ENCODE measurements around the gene EFHC1. TPM values are rescaled to one million over a fixed set of nuclear protein-coding genes. Genes with fewer than 3 reads are reported as not detected.

Gene EFHC1
- polyA plus RNA-seq, 2 donors, result 8.4 to 14.4 TPM

GRCh38 chr6:52529311-52529710 is 109.2 kb downstream of the EFHC1 start:
- 90 to 92% methylated on average over 8 of the region's 8 CpGs for WGBS, 2 donors
- Histone ChIP-seq H3K9me3 (ENCODE audit: control insufficient read depth in 2 of 2, insufficient read depth in 1 of 2, low read depth in 1 of 2, low read length in 1 of 2) (no peaks in the 10 kb centered on the region), H3K27ac (ENCODE audit: low read depth in 2 of 2, low read length in 1 of 2) (no peak overlapping the region), H3K4me1 (ENCODE audit: control insufficient read depth in 2 of 2, insufficient read depth in 2 of 2, low read length in 1 of 2) (no peaks in the 10 kb centered on the region), H3K36me3 (ENCODE audit: control insufficient read depth in 2 of 2, insufficient read depth in 2 of 2, low read length in 1 of 2) (peaks cover 0 to 2% of the 10 kb centered on the region in 2 donors), H3K4me3 (ENCODE audit: low read depth in 1 of 2, low read length in 2 of 2) (no peak overlapping the region), H3K27me3 (ENCODE audit: control insufficient read depth in 1 of 2, insufficient read depth in 2 of 2, low read length in 2 of 2) (no peaks in the 10 kb centered on the region)

GRCh38 chr6:52530351-52530750 is 110.2 kb downstream of the EFHC1 start:
- Histone ChIP-seq H3K4me3 (ENCODE audit: low read depth in 1 of 2, low read length in 2 of 2) (no peak overlapping the region), H3K27ac (ENCODE audit: low read depth in 2 of 2, low read length in 1 of 2) (no peak overlapping the region), H3K36me3 (ENCODE audit: control insufficient read depth in 2 of 2, insufficient read depth in 2 of 2, low read length in 1 of 2) (peaks cover 2 to 3% of the 10 kb centered on the region in 2 donors), H3K9me3 (ENCODE audit: control insufficient read depth in 2 of 2, insufficient read depth in 1 of 2, low read depth in 1 of 2, low read length in 1 of 2) (no peaks in the 10 kb centered on the region), H3K4me1 (ENCODE audit: control insufficient read depth in 2 of 2, insufficient read depth in 2 of 2, low read length in 1 of 2) (no peaks in the 10 kb centered on the region), H3K27me3 (ENCODE audit: control insufficient read depth in 1 of 2, insufficient read depth in 2 of 2, low read length in 2 of 2) (no peaks in the 10 kb centered on the region)
- WGBS, 2 donors, result 93 to 95% methylated on average over 10 of the region's 10 CpGs

GRCh38 chr6:52531396-52531795 is 111.3 kb downstream of the EFHC1 start:
- WGBS, 2 donors, result 93 to 94% methylated on average over 4 of the region's 4 CpGs
- no peak overlapping the region for H3K27ac ChIP-seq (ENCODE audit: low read depth in 2 of 2, low read length in 1 of 2)
- H3K27me3 ChIP-seq (ENCODE audit: control insufficient read depth in 1 of 2, insufficient read depth in 2 of 2, low read length in 2 of 2), result no peaks in the 10 kb centered on the region
- no peaks in the 10 kb centered on the region for H3K9me3 ChIP-seq (ENCODE audit: control insufficient read depth in 2 of 2, insufficient read depth in 1 of 2, low read depth in 1 of 2, low read length in 1 of 2)
- H3K36me3 ChIP-seq (ENCODE audit: control insufficient read depth in 2 of 2, insufficient read depth in 2 of 2, low read length in 1 of 2), result peaks cover 2 to 3% of the 10 kb centered on the region in 2 donors
- no peak overlapping the region for H3K4me3 ChIP-seq (ENCODE audit: low read depth in 1 of 2, low read length in 2 of 2)
- H3K4me1 ChIP-seq (ENCODE audit: control insufficient read depth in 2 of 2, insufficient read depth in 2 of 2, low read length in 1 of 2), result no peaks in the 10 kb centered on the region

- no peak overlapping the region for H3K27ac ChIP-seq (ENCODE audit: low read depth in 2 of 2, low read length in 1 of 2)
- no peak overlapping the region for H3K4me3 ChIP-seq (ENCODE audit: low read depth in 1 of 2, low read length in 2 of 2)
- H3K9me3 ChIP-seq (ENCODE audit: control insufficient read depth in 2 of 2, insufficient read depth in 1 of 2, low read depth in 1 of 2, low read length in 1 of 2), result no peaks in the 10 kb centered on the region
- WGBS, 2 donors, result 93 to 100% methylated on average over 1 of the region's 1 CpG
- H3K36me3 ChIP-seq (ENCODE audit: control insufficient read depth in 2 of 2, insufficient read depth in 2 of 2, low read length in 1 of 2), result peaks cover 2 to 3% of the 10 kb centered on the region in 2 donors
- peaks cover 0 to 3% of the 10 kb centered on the region in 2 donors for H3K4me1 ChIP-seq (ENCODE audit: control insufficient read depth in 2 of 2, insufficient read depth in 2 of 2, low read length in 1 of 2)
- no peaks in the 10 kb centered on the region for H3K27me3 ChIP-seq (ENCODE audit: control insufficient read depth in 1 of 2, insufficient read depth in 2 of 2, low read length in 2 of 2)
These were observed 111.7 kb downstream of the EFHC1 start for GRCh38 chr6:52531834-52532233.

GRCh38 chr6:52532457-52532856 is 112.3 kb downstream of the EFHC1 start:
- H3K4me1 ChIP-seq (ENCODE audit: control insufficient read depth in 2 of 2, insufficient read depth in 2 of 2, low read length in 1 of 2), result peaks cover 0 to 8% of the 10 kb centered on the region in 2 donors
- H3K36me3 ChIP-seq (ENCODE audit: control insufficient read depth in 2 of 2, insufficient read depth in 2 of 2, low read length in 1 of 2), result peaks cover 2 to 3% of the 10 kb centered on the region in 2 donors
- no peak overlapping the region for H3K27ac ChIP-seq (ENCODE audit: low read depth in 2 of 2, low read length in 1 of 2)
- no peak overlapping the region for H3K4me3 ChIP-seq (ENCODE audit: low read depth in 1 of 2, low read length in 2 of 2)
- no peaks in the 10 kb centered on the region for H3K27me3 ChIP-seq (ENCODE audit: control insufficient read depth in 1 of 2, insufficient read depth in 2 of 2, low read length in 2 of 2)
- H3K9me3 ChIP-seq (ENCODE audit: control insufficient read depth in 2 of 2, insufficient read depth in 1 of 2, low read depth in 1 of 2, low read length in 1 of 2), result no peaks in the 10 kb centered on the region
- 86 to 92% methylated on average over 2 of the region's 2 CpGs for WGBS, 2 donors

DNA sequence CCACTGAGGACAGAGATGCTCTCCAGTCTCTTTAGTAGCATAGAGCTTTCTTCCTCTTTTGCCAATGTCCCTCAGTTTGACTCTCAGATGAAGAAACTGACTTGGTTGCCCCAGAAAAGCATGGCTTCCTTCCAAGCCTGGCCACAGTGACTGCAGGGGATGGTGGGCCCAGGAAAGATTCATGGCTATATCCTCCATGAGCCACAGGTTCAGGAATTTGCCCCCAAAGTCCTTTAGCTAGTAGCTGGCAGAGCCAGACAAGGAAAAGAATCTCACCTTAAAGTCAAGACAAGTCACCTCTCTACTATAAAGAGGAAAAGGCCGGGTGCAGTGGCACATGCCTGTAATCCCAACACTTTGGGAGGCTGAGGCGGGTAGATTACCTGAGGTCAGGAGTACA is 113.3 kb downstream of the EFHC1 start:
- Histone ChIP-seq H3K36me3 (ENCODE audit: control insufficient read depth in 2 of 2, insufficient read depth in 2 of 2, low read length in 1 of 2) (peaks cover 2 to 3% of the 10 kb centered on the region in 2 donors), H3K27ac (ENCODE audit: low read depth in 2 of 2, low read length in 1 of 2) (no peak overlapping the region), H3K27me3 (ENCODE audit: control insufficient read depth in 1 of 2, insufficient read depth in 2 of 2, low read length in 2 of 2) (no peaks in the 10 kb centered on the region), H3K4me1 (ENCODE audit: control insufficient read depth in 2 of 2, insufficient read depth in 2 of 2, low read length in 1 of 2) (peaks cover 3 to 17% of the 10 kb centered on the region in 2 donors), H3K9me3 (ENCODE audit: control insufficient read depth in 2 of 2, insufficient read depth in 1 of 2, low read depth in 1 of 2, low read length in 1 of 2) (no peaks in the 10 kb centered on the region), H3K4me3 (ENCODE audit: low read depth in 1 of 2, low read length in 2 of 2) (no peak overlapping the region)
- 89 to 98% methylated on average over 2 of the region's 2 CpGs for WGBS, 2 donors

GRCh38 chr6:52534363-52534762 is 114.2 kb downstream of the EFHC1 start:
- H3K27ac ChIP-seq (ENCODE audit: low read depth in 2 of 2, low read length in 1 of 2), result no peak overlapping the region
- no peaks in the 10 kb centered on the region for H3K27me3 ChIP-seq (ENCODE audit: control insufficient read depth in 1 of 2, insufficient read depth in 2 of 2, low read length in 2 of 2)
- peaks cover under 1 to 3% of the 10 kb centered on the region in 2 donors for H3K36me3 ChIP-seq (ENCODE audit: control insufficient read depth in 2 of 2, insufficient read depth in 2 of 2, low read length in 1 of 2)
- H3K4me1 ChIP-seq (ENCODE audit: control insufficient read depth in 2 of 2, insufficient read depth in 2 of 2, low read length in 1 of 2), result peaks cover 3 to 17% of the 10 kb centered on the region in 2 donors
- 98 to 99% methylated on average over 5 of the region's 5 CpGs for WGBS, 2 donors
- no peaks in the 10 kb centered on the region for H3K9me3 ChIP-seq (ENCODE audit: control insufficient read depth in 2 of 2, insufficient read depth in 1 of 2, low read depth in 1 of 2, low read length in 1 of 2)
- no peak overlapping the region for H3K4me3 ChIP-seq (ENCODE audit: low read depth in 1 of 2, low read length in 2 of 2)

GRCh38 chr6:52534966-52535390 is 114.8 kb downstream of the EFHC1 start:
- WGBS, 2 donors, result 77 to 79% methylated on average over 3 of the region's 3 CpGs
- H3K9me3 ChIP-seq (ENCODE audit: control insufficient read depth in 2 of 2, insufficient read depth in 1 of 2, low read depth in 1 of 2, low read length in 1 of 2), result no peaks in the 10 kb centered on the region
- H3K27me3 ChIP-seq (ENCODE audit: control insufficient read depth in 1 of 2, insufficient read depth in 2 of 2, low read length in 2 of 2), result no peaks in the 10 kb centered on the region
- no peak overlapping the region for H3K4me3 ChIP-seq (ENCODE audit: low read depth in 1 of 2, low read length in 2 of 2)
- H3K36me3 ChIP-seq (ENCODE audit: control insufficient read depth in 2 of 2, insufficient read depth in 2 of 2, low read length in 1 of 2), result peaks cover 0 to 3% of the 10 kb centered on the region in 2 donors
- H3K27ac ChIP-seq (ENCODE audit: low read depth in 2 of 2, low read length in 1 of 2), result no peak overlapping the region
- peaks cover 3 to 17% of the 10 kb centered on the region in 2 donors for H3K4me1 ChIP-seq (ENCODE audit: control insufficient read depth in 2 of 2, insufficient read depth in 2 of 2, low read length in 1 of 2)

- WGBS, 2 donors, result 81 to 82% methylated on average over 5 of the region's 5 CpGs
- Histone ChIP-seq H3K27ac (ENCODE audit: low read depth in 2 of 2, low read length in 1 of 2) (no peak overlapping the region), H3K36me3 (ENCODE audit: control insufficient read depth in 2 of 2, insufficient read depth in 2 of 2, low read length in 1 of 2) (peaks cover 0 to 3% of the 10 kb centered on the region in 2 donors), H3K4me3 (ENCODE audit: low read depth in 1 of 2, low read length in 2 of 2) (no peak overlapping the region), H3K4me1 (ENCODE audit: control insufficient read depth in 2 of 2, insufficient read depth in 2 of 2, low read length in 1 of 2) (peaks cover 3 to 17% of the 10 kb centered on the region in 2 donors), H3K27me3 (ENCODE audit: control insufficient read depth in 1 of 2, insufficient read depth in 2 of 2, low read length in 2 of 2) (no peaks in the 10 kb centered on the region), H3K9me3 (ENCODE audit: control insufficient read depth in 2 of 2, insufficient read depth in 1 of 2, low read depth in 1 of 2, low read length in 1 of 2) (no peaks in the 10 kb centered on the region)
These were observed 115.7 kb downstream of the EFHC1 start for GRCh38 chr6:52535711-52536423.

- Histone ChIP-seq H3K9me3 (ENCODE audit: control insufficient read depth in 2 of 2, insufficient read depth in 1 of 2, low read depth in 1 of 2, low read length in 1 of 2) (no peaks in the 10 kb centered on the region), H3K4me1 (ENCODE audit: control insufficient read depth in 2 of 2, insufficient read depth in 2 of 2, low read length in 1 of 2) (peaks cover 3 to 17% of the 10 kb centered on the region in 2 donors), H3K27me3 (ENCODE audit: control insufficient read depth in 1 of 2, insufficient read depth in 2 of 2, low read length in 2 of 2) (no peaks in the 10 kb centered on the region), H3K36me3 (ENCODE audit: control insufficient read depth in 2 of 2, insufficient read depth in 2 of 2, low read length in 1 of 2) (peaks cover 0 to 3% of the 10 kb centered on the region in 2 donors), H3K4me3 (ENCODE audit: low read depth in 1 of 2, low read length in 2 of 2) (no peak overlapping the region), H3K27ac (ENCODE audit: low read depth in 2 of 2, low read length in 1 of 2) (no peak overlapping the region)
- WGBS, 2 donors, result 89 to 93% methylated on average over 6 of the region's 6 CpGs
These were observed 116.3 kb downstream of the EFHC1 start for GRCh38 chr6:52536424-52536916.

Measured in esophagus (tissue), 2 donors.